PC-3 (cell line): ENCODE results near the gene CAPG. TPM values are rescaled to one million over a fixed set of nuclear protein-coding genes. Genes with fewer than 3 reads are reported as not detected.

ENCODE experiments used
- ATAC-seq: fragments of 200-7000 bp; cut with Tn5 transposase; 2 replicates; pipeline ENCODE4 v1.9.1; 2020; ENCODE audit warnings: mild to moderate bottlenecking, moderate library complexity
- BruUV-seq: library from RNA; stranded (reverse); fragments of 400-500 nt; replicated peaks from 2 replicates; lab custom pipeline; 2021; lab: Mats Ljungman, UMichigan
- CTCF ChIA-PET: fragments of 300-600 bp; sonication (Branson Sonifier 250); formaldehyde crosslinking; loops from one replicate; lab custom pipeline; 2022; ENCODE audit warnings: antibody characterized with exemption; lab: Charles Lee
- POLR2A ChIA-PET: fragments of 300-600 bp; sonication (Branson Sonifier 250); formaldehyde crosslinking; loops from one replicate; lab custom pipeline; 2022; ENCODE audit warnings: antibody characterized with exemption; ENCODE audit not compliant: unreplicated experiment; lab: Charles Lee
- DNase-seq: peaks from one replicate; pipeline ENCODE4 v3.0.0-alpha.2; 2015
- H2AFZ ChIP-seq: fragments of 300-600 bp; sonication (generic); 2 replicates; pipeline ENCODE4 v1.6.0; 2016; ENCODE audit warnings: antibody characterized with exemption, low read length
- H3F3A ChIP-seq: fragments of 300-600 bp; sonication (generic); one replicate; pipeline ENCODE4 v1.6.0; 2017; ENCODE audit warnings: antibody characterized with exemption, low read length, control low read depth, mild to moderate bottlenecking; ENCODE audit not compliant: unreplicated experiment
- H3K27ac ChIP-seq: fragments of 300-600 bp; sonication (generic); 2 replicates; pipeline ENCODE4 v1.5.1; 2016; ENCODE audit warnings: mild to moderate bottlenecking, low read length
- H3K27me3 ChIP-seq: fragments of 300-600 bp; sonication (generic); 2 replicates; pipeline ENCODE4 v1.6.1; 2016; ENCODE audit warnings: low read length, mixed read lengths
- H3K36me3 ChIP-seq: fragments of 300-600 bp; sonication (generic); 2 replicates; pipeline ENCODE4 v1.6.1; 2016; ENCODE audit warnings: low read depth, mixed run types, low read length, mixed read lengths
- H3K4me1 ChIP-seq: fragments of 300-600 bp; sonication (generic); 2 replicates; pipeline ENCODE4 v1.5.1; 2016; ENCODE audit warnings: low read length; ENCODE audit not compliant: insufficient read depth
- H3K4me2 ChIP-seq: fragments of 300-600 bp; sonication (generic); 2 replicates; pipeline ENCODE4 v1.6.0; 2016; ENCODE audit warnings: low read length
- H3K4me3 ChIP-seq: fragments of 300-600 bp; sonication (generic); 2 replicates; pipeline ENCODE4 v1.5.1; 2016; ENCODE audit warnings: mild to moderate bottlenecking, low read length, mixed read lengths
- H3K79me2 ChIP-seq: fragments of 300-600 bp; sonication (generic); 2 replicates; pipeline ENCODE4 v1.6.1; 2017; ENCODE audit warnings: low read length, mixed read lengths
- H3K9ac ChIP-seq: fragments of 300-600 bp; sonication (generic); 2 replicates; pipeline ENCODE4 v1.6.0; 2016; ENCODE audit warnings: mild to moderate bottlenecking, low read length
- H3K9me2 ChIP-seq: fragments of 300-600 bp; sonication (generic); replicated peaks from 2 replicates; pipeline ENCODE4 v1.6.1; 2016; ENCODE audit warnings: mixed run types, low read length, mixed read lengths
- H3K9me3 ChIP-seq: fragments of 300-600 bp; sonication (generic); 2 replicates; pipeline ENCODE4 v1.6.1; 2016; ENCODE audit warnings: low read length, mixed read lengths
- H4K20me1 ChIP-seq: fragments of 300-600 bp; sonication (generic); 2 replicates; pipeline ENCODE4 v1.6.1; 2016; ENCODE audit warnings: low read length, mixed read lengths
- CTCF ChIP-seq: fragments of 300-600 bp; sonication (generic); conservative IDR thresholded peaks from 2 replicates; pipeline ENCODE4 v1.5.1; 2017; ENCODE audit warnings: antibody characterized with exemption, low read depth, mild to moderate bottlenecking, low read length
- EZH2 ChIP-seq: fragments of 300-600 bp; sonication (generic); IDR thresholded peaks from one replicate; pipeline ENCODE4 v1.6.1; 2017; ENCODE audit warnings: antibody characterized with exemption, mild to moderate bottlenecking, low read length; ENCODE audit not compliant: unreplicated experiment
- EZH2phosphoT487 ChIP-seq: fragments of 300-600 bp; sonication (generic); IDR thresholded peaks from 2 replicates; pipeline ENCODE4 v1.6.1; 2018; ENCODE audit warnings: mild to moderate bottlenecking, antibody characterized with exemption, low read length, borderline replicate concordance
- intact Hi-C: fragments of 100-400 bp; cut with micrococcal nuclease; formaldehyde crosslinking; loops from 2 replicates; pipeline ENCODE4 v1.9.0; 2023
- total RNA-seq: library from RNA; depleted of rRNA; stranded (reverse); fragments of >200 nt; gene quantifications from 2 replicates; pipeline ENCODE4 v1.2.3, GENCODE V29; 2014

The CAPG gene
- total RNA-seq, 1 experiment from 2014 or later, result 221 TPM

DNA sequence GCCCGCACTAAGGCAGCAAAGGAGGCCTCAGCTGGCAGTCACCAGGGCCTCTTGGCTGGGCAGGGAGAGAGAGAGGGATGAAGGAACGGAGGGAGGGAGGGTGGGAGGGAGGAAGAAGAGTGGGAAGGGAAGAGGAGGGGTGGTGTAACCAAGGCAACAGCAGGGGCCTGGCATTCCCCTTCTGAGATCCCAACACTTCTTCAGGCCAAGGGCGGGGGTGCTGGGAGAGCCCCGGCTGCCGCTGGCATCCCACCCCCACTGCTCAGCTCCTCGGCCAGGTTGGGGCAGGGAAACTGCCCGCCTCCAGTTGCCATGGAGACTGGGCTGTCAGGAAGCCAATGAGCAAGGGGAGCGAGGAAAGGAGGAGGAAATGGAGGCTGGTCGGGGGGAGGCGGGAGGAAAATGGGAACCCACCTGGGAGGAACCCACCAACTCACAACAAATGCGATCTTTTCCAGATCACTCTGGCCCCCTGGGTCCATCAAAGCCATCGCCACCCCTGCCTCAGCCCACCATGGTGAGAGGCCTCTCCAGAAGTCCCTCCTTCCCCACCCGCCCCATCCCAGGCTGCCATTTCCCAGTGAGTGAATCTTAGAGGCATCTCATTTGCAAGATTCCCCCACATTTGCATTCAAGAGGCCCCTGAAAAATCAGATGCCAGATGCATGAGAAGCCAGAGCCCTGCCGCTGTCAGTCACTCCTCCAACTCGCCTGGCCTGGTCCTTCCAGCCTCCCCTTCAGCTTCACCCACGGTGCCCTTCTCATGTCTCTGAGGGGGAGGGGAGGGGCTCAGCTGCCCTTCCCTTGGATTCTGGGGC lies 20.8 kb upstream of the CAPG start:
- H3K9ac ChIP-seq, result no peak overlapping the region
- no peak overlapping the region for H3K4me2 ChIP-seq
- H3K79me2 ChIP-seq, result no peaks in the 10 kb centered on the region
- TF ChIP-seq CTCF (no peak), EZH2 (no peak), EZH2phosphoT487 (no peak)
- H4K20me1 ChIP-seq, result no peaks in the 10 kb centered on the region
- H3K9me3 ChIP-seq, result no peaks in the 10 kb centered on the region
- no peaks in the 10 kb centered on the region for H3K9me2 ChIP-seq
- intact Hi-C loops, result no loop called here
- POLR2A ChIA-PET, result no interaction called here
- no peak for DNase-seq
- H3K4me3 ChIP-seq, result no peak overlapping the region
- H3K36me3 ChIP-seq, result no peaks in the 10 kb centered on the region
- H3K4me1 ChIP-seq, result peaks cover 21% of the 10 kb centered on the region
- H3F3A ChIP-seq, result no peaks in the 10 kb centered on the region
- H3K27me3 ChIP-seq, result no peaks in the 10 kb centered on the region
- CTCF ChIA-PET, result no interaction called here
- no TSS peak for BruUV-seq
- ATAC-seq, result no peak
- no peak overlapping the region for H3K27ac ChIP-seq
- H2AFZ ChIP-seq, result no peak overlapping the region

DNA sequence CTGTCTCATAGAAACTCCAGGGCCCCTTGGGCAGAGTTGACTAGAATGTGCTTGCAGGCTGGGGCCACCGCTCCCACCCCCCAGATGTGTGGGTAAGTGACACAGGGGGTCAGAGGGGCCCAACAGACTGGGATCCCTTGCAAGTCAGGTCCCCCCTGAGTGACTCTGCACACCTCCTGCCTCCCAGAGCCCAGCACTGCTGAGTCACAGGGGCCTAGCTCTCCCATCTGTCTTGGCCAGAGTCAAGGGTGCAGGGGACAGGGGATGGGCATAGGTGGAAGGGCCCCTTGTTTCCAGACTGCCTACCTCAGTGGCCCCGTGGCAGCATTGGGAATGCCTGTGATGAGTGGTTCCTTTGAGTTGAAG lies 19.7 kb upstream of the CAPG start:
- intact Hi-C loops, result no loop called here
- no peaks in the 10 kb centered on the region for H3K36me3 ChIP-seq
- peaks cover 21% of the 10 kb centered on the region for H3K4me1 ChIP-seq
- H3K4me2 ChIP-seq, result no peak overlapping the region
- CTCF ChIA-PET, result no interaction called here
- H3F3A ChIP-seq, result no peaks in the 10 kb centered on the region
- no peak overlapping the region for H3K27ac ChIP-seq
- no peaks in the 10 kb centered on the region for H3K9me2 ChIP-seq
- ATAC-seq, result no peak
- H3K79me2 ChIP-seq, result no peaks in the 10 kb centered on the region
- BruUV-seq, result no TSS peak
- no peak overlapping the region for H3K4me3 ChIP-seq
- H3K9me3 ChIP-seq, result no peaks in the 10 kb centered on the region
- no peak overlapping the region for H2AFZ ChIP-seq
- H4K20me1 ChIP-seq, result no peaks in the 10 kb centered on the region
- POLR2A ChIA-PET, result no interaction called here
- no peak for DNase-seq
- H3K27me3 ChIP-seq, result no peaks in the 10 kb centered on the region
- H3K9ac ChIP-seq, result no peak overlapping the region
- TF ChIP-seq EZH2 (no peak), CTCF (no peak), EZH2phosphoT487 (no peak)
